NOMO-1 treated with DMSO at 0.1 percent for 48 hours (cell line): ENCODE results near the gene AKAP6.

Experiments
- DNase-seq: peaks from one replicate; lab custom pipeline; 2025; ENCODE audit not compliant: unreplicated experiment; lab: John Stamatoyannopoulos, UW

AKAP6 gene, protein sequence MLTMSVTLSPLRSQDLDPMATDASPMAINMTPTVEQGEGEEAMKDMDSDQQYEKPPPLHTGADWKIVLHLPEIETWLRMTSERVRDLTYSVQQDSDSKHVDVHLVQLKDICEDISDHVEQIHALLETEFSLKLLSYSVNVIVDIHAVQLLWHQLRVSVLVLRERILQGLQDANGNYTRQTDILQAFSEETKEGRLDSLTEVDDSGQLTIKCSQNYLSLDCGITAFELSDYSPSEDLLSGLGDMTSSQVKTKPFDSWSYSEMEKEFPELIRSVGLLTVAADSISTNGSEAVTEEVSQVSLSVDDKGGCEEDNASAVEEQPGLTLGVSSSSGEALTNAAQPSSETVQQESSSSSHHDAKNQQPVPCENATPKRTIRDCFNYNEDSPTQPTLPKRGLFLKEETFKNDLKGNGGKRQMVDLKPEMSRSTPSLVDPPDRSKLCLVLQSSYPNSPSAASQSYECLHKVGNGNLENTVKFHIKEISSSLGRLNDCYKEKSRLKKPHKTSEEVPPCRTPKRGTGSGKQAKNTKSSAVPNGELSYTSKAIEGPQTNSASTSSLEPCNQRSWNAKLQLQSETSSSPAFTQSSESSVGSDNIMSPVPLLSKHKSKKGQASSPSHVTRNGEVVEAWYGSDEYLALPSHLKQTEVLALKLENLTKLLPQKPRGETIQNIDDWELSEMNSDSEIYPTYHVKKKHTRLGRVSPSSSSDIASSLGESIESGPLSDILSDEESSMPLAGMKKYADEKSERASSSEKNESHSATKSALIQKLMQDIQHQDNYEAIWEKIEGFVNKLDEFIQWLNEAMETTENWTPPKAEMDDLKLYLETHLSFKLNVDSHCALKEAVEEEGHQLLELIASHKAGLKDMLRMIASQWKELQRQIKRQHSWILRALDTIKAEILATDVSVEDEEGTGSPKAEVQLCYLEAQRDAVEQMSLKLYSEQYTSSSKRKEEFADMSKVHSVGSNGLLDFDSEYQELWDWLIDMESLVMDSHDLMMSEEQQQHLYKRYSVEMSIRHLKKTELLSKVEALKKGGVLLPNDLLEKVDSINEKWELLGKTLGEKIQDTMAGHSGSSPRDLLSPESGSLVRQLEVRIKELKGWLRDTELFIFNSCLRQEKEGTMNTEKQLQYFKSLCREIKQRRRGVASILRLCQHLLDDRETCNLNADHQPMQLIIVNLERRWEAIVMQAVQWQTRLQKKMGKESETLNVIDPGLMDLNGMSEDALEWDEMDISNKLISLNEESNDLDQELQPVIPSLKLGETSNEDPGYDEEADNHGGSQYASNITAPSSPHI (N-terminal part only)

GRCh38 chr14:32329146-32329545 lies at the start of gene AKAP6:
Gene AKAP6 (plus strand): TSS chr14:32329298. CDS start chr14:32433494, 104,196 bp downstream.
- DNase-seq, result no peak

GRCh38 chr14:32286602-32287001 lies 42.5 kb upstream of the AKAP6 start:
- DNase-seq, result no peak

GRCh38 chr14:32296366-32296765 lies 32.7 kb upstream of the AKAP6 start:
- DNase-seq, result no peak

DNA sequence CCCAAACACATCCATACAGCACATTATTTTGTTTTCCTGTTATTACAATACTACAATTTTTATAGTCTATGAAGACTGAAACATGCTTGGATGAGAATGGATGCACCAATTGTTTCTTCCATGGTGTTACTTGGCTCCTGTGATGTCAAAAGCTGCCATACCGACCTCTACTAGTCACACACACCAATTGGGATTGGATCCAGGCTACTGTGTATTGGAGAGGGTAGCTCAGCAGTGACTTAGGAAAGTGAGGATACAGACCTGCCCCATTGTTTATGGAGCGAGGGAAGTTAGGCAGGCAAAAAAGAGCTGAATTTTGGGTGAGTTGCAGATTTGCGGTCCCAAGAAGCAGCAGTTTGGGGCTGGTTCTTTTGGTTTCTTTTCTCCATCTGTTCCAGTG lies 30.8 kb upstream of the AKAP6 start:
- no peak for DNase-seq

DNA sequence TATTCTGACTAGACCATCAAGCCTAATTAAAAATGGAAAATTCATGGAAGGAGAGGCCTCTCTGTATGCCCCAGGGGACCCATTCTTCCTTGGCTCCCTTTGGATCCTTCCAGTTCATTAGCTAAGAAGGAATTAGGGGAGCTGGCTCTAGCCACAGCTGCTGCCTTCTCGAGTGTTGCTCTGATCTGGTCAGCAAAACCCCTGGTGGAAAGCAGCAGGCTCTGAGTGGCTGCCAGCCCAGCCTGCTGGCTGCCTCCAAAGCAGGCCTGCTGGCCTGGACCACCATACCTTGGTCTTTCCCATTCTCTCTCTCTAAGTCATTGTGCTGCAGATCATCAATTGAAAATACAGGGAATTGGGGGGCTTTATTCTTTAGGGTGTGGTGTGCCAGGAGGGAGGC lies 29.0 kb upstream of the AKAP6 start:
- no peak for DNase-seq

- DNase-seq, result no peak
Measured at GRCh38 chr14:32303865-32304264, 25.2 kb upstream of the AKAP6 start.

DNA sequence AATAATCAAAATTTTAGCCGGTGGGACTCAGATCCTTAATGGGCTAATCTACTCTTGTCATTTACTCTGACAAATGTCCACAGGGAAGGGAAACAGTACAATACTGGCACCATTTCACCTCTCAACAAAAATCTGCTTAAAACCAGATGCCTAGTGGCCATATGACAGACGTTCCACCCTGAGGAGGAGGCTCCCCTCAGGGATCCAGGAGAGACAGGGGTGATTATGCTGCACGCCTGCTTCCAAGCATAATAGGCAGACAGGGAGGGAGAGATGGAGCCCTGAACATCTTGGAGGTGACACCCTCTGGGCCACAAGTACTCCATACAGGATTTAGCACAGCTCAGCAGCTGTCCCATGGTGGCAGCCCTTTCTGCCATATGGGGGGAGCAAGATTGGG lies 24.8 kb upstream of the AKAP6 start:
- no peak for DNase-seq

DNA sequence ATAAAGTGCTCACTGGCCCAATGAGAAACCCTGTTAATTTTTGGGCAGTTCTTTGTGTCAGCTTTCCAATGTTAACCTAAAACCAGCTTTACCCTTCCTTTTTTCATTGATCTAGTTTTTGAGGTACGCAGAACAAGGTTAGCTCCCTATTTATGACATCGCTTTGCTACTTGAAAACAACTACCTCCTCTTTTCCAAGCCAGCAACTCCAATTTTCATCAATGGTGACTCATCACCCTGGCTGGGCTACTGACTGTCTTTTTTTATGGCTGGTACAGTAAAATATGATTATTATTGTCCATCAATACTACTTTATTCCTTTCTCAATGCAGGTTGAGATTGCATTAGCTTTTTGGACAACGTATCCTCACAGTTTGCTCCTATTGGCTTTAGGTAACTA lies 22.5 kb upstream of the AKAP6 start:
- DNase-seq, result no peak

- no peak for DNase-seq
Measured at GRCh38 chr14:32307881-32308582, 21.1 kb upstream of the AKAP6 start.

GRCh38 chr14:32310876-32311275 lies 18.2 kb upstream of the AKAP6 start:
- no peak for DNase-seq

DNA sequence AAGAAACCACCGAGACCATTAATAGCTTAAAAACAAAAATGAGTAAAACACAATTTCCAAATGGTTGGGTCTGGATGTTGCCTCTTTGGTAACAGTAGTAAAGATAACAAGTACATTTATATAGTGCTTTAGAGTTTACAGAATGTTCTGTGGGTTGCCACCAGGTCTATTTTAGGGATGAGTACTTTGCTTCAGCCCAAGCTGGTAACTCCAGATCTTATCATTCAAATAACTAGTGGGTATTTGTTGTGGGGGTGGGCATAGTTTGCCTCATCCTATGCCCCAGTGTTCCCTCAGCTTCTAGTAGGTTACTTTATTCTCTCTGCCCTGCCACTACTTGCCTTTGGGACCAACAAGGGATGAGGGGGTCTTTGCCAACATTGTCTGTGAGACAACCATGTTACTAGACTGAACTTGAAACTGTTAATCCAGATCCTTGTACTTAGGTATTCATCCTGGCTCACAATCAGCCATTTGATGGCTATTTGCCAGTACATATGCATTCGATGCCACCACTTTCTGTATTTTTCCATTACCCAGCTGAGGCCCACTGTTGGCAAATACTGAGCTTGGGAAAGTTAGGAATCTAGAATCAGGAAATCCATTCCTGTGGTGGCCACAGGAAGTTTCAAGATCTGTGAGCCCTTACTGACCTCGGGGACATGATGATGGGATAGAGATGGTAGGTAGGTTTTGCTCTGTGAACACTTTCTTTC lies 17.6 kb upstream of the AKAP6 start:
- no peak for DNase-seq

- DNase-seq, result no peak
Measured at GRCh38 chr14:32312010-32312331, 17.1 kb upstream of the AKAP6 start.

- DNase-seq, result no peak
Measured at GRCh38 chr14:32313844-32314376, 15.2 kb upstream of the AKAP6 start.

DNA sequence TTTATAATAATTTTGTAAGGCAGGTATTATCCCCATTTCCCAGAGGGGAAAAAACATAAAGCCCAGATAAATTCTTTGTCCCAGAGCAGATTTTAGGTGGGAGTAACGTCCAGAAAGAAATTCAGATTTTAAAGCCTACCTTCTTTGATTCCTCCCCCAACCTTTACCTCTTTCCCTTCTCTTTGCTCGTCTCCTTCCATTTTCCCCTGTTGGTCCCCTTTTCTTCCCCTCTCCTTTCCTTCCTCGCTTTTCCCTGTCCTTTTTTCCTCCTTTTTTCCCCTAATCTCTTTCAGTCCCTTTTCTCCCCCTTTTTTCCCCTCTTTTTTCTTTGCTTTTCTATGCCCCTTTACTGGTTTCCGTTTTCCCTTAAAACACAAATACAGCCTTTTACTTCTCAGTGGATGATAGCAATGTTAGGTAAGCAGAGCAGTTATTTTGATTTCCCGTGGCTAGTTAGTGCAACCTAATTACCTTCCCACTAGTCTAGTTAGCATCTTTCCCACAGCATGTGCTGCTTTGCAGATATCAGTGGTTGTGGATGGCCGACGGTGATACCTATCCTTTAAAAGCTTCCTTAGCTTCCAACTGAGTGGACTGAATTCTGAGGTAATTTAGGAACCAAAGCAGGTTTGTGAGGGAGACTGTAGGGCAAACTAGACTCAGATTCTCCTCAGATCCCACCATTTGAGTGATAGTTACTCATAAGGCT lies 10.9 kb upstream of the AKAP6 start:
- no peak for DNase-seq

GRCh38 chr14:32319368-32320049 lies 9.6 kb upstream of the AKAP6 start:
- no peak for DNase-seq

DNA sequence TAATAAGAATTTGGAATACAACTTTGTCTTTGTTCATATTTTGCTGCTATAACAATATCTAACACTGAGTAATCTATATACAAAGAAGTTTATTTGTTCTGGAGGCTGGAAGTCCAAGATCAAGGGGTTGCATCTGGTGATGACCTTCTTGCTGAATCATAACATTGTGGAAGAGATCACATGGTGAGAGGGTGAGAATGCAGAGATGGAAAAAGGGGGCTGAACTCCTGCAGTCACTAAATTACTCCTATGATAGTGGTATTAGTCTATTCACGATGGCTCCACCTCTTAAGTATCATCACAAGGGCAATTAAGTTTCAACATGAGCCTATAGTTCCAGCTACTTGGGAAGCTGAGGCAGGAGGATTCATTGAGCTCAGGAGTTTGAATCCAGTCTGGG lies 4.5 kb upstream of the AKAP6 start:
- no peak for DNase-seq

DNA sequence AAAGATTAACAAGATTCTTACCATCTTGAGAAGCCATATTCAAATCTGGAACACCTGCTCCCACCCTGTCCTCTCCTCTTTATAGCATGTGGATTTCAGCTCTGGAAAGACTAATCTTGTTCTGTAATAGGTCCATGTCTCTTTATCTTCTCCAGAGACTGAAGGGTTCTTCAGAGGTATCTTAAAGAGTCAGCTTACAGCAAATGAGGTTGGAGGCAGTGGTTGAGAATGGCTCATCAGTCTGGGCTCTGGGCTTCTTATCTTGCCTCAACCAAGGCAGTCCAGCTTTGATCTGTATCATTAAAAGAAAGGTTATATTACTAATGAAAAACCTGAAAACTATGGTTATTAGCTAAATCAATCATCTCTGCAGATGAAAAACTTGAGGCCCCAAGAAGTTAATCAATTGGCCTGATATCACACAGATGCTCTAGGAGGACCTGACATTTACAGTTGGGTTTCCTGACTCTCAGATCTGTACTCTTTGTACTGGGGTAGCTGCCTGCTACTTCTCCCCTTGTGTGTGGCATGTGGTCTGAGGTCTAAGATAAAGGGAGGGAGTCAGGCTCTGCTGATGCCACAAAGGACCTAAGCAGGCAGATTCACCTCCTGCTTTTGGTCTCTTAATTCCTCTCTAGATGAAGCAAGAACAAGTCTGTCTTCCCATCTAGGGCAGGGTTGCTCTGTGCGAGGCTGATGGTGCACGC lies 1.7 kb upstream of the AKAP6 start:
- DNase-seq, result no peak

DNA sequence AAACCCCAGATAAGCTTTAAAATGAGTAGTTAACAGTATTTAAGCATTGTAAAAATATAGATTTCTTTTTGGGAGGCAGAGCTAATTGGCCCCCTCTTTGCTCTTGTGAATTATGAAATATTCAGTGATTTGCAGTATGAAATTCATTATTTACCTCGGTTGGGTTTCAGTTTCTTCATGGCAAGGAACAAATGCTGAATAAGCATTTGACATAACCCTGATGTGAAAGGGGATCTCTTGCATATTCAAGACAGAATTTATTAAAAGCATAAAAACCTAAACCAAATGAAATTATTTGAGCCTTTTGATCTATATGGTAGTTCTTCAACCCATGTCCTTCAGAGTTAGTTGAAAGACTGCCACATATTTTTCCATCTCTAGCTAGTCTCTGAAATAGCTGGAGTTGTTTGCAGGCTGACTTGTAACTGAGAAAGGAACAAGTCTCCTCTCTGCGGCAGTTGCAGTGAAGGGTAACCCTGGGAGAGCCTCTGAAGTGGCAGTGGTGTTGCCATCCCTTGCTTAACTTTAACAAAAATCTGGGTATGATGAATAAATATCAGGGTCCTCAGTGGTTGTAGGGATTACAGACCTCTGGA lies 690 bp downstream of the AKAP6 start:
- no peak for DNase-seq
